GM12891 (cell line): ENCODE results near the gene CRPPA.

ENCODE experiments used
- POLR2A ChIP-seq: IDR thresholded peaks from 2 replicates; pipeline ENCODE4 v1.6.1; 2011; ENCODE audit warnings: low read depth, low read length, control low read depth
- POLR2AphosphoS5 ChIP-seq: IDR thresholded peaks from 2 replicates; pipeline ENCODE4 v1.6.1; 2011; ENCODE audit warnings: low read depth, low read length, control low read depth
- TAF1 ChIP-seq: IDR thresholded peaks from 2 replicates; pipeline ENCODE4 v1.6.1; 2011; ENCODE audit warnings: low read depth, low read length, control low read depth

DNA sequence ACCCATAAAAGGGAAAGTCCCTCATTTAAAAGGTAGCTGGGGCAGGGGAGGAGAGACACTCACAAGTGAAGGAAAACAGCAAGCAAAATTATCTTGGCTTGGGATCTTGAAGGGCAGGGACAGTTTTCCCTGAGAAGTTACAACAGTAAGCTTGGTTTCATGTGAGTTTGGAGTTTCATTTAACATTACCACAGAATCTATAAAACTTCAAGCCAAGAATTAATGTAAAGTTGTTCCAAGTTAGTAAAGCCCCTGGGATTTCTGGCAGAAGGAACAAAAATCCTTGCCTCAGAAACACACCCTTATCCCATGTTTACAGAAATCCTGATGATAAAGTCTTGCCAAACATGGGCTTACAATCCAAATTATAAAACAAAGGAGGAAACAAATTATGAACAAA lies 19.2 kb downstream of the CRPPA start:
- TF ChIP-seq POLR2AphosphoS5 (no peak), POLR2A (no peak), TAF1 (no peak)
